Activated naive CD4-positive, alpha-beta T cell treated with anti-CD3 and anti-CD28 coated beads, Interleukin-2, amount 50 U/mL, for 16 hours (primary cell): ENCODE measurements around the gene IL27RA.
"Not testable (repeated sequence)": the region's sequence is repeated elsewhere in the genome, so short reads cannot be mapped to it uniquely, and the experiment has no call there.

Source experiments
- DNase-seq: peaks from one replicate; pipeline ENCODE4 v3.0.0-alpha.2; 2020

IL27RA gene

GRCh38 chr19:14000691-14001375 is 30.7 kb upstream of the IL27RA start:
- DNase-seq: no peak

- DNase-seq: no peak
Measured at GRCh38 chr19:14002571-14003250, 28.9 kb upstream of the IL27RA start.

- DNase-seq: no peak
Measured at GRCh38 chr19:14003251-14004055, 28.1 kb upstream of the IL27RA start.

GRCh38 chr19:14004619-14005348 is 26.8 kb upstream of the IL27RA start:
- DNase-seq: no peak

- DNase-seq: peak; percentile 85
Measured at GRCh38 chr19:14005349-14006084, 26.0 kb upstream of the IL27RA start.

GRCh38 chr19:14006085-14006765 is 25.3 kb upstream of the IL27RA start, which contains the start of gene RFX1:
Gene RFX1 (minus strand): TSS chr19:14006320. CDS start chr19:13993843, 12,477 bp downstream.
- peak; percentile 100 for DNase-seq

- DNase-seq: no peak
Measured at GRCh38 chr19:14006766-14007562, 24.6 kb upstream of the IL27RA start.

- DNase-seq: no peak
Measured at GRCh38 chr19:14012378-14012915, 19.1 kb upstream of the IL27RA start.

GRCh38 chr19:14015524-14016035 is 16.0 kb upstream of the IL27RA start:
- DNase-seq: no peak

GRCh38 chr19:14019100-14019499 is 12.5 kb upstream of the IL27RA start:
- DNase-seq: no peak

- not testable (repeated sequence) for DNase-seq
Measured at GRCh38 chr19:14019739-14020138, 11.8 kb upstream of the IL27RA start.

- DNase-seq: no peak
Measured at GRCh38 chr19:14021474-14021873, 10.1 kb upstream of the IL27RA start.

GRCh38 chr19:14022469-14022868 is 9.1 kb upstream of the IL27RA start:
- DNase-seq: no peak

GRCh38 chr19:14023404-14024235 is 7.9 kb upstream of the IL27RA start:
- no peak for DNase-seq

GRCh38 chr19:14026652-14027192 is 4.8 kb upstream of the IL27RA start:
- not testable (repeated sequence) for DNase-seq

GRCh38 chr19:14027856-14028450 is 3.6 kb upstream of the IL27RA start, which contains the start of gene RLN3:
Gene RLN3 (plus strand): TSS chr19:14028148. CDS start chr19:14028205, 57 bp downstream.
- no peak for DNase-seq

- DNase-seq: no peak
Measured at GRCh38 chr19:14028901-14029300, 2.7 kb upstream of the IL27RA start.

GRCh38 chr19:14030997-14031718 is 404 bp upstream of the IL27RA start:
- no peak for DNase-seq
